SK-N-MC (cell line): ENCODE measurements around the gene C2CD4B.

ENCODE experiments used
- DNase-seq: peaks from one replicate; pipeline ENCODE4 v3.0.0-alpha.2; 2011; ENCODE audit warnings: low read depth, low spot score
- H3K27ac ChIP-seq: fragments of 200-600 bp; sonication (generic); 2 replicates; pipeline ENCODE4 v1.5.1; 2016; ENCODE audit warnings: mixed run types
- H3K36me3 ChIP-seq: fragments of 200-600 bp; sonication (generic); 2 replicates; pipeline ENCODE4 v1.6.1; 2017; ENCODE audit warnings: antibody characterized with exemption, low read length, mixed read lengths; ENCODE audit not compliant: insufficient read depth
- H3K4me3 ChIP-seq: fragments of 200-600 bp; sonication (generic); 2 replicates; pipeline ENCODE4 v1.5.1; 2016
- H3K9ac ChIP-seq: fragments of 200-600 bp; sonication (generic); 2 replicates; pipeline ENCODE4 v1.8.0; 2017; ENCODE audit warnings: mixed run types, mixed read lengths; ENCODE audit not compliant: insufficient read length
- H3K9me3 ChIP-seq: fragments of 200-600 bp; sonication (generic); 2 replicates; pipeline ENCODE4 v1.6.1; 2017; ENCODE audit warnings: low read depth, mild to moderate bottlenecking, antibody characterized with exemption, low read length, moderate library complexity, mixed read lengths
- EZH2 ChIP-seq: fragments of 200-600 bp; sonication (generic); IDR thresholded peaks from one replicate; pipeline ENCODE4 v1.6.1; 2017; ENCODE audit warnings: antibody characterized with exemption
- FOXP2 ChIP-seq: optimal IDR thresholded peaks from 2 replicates; pipeline ENCODE3; 2011; ENCODE audit warnings: mild to moderate bottlenecking, moderate library complexity; ENCODE audit not compliant: insufficient read depth; ENCODE audit errors: extremely low read length, control extremely low read depth
- POLR2AphosphoS5 ChIP-seq: IDR thresholded peaks from 2 replicates; pipeline ENCODE4 v1.6.1; 2012; ENCODE audit warnings: mild to moderate bottlenecking, low read depth, low read length, borderline replicate concordance

C2CD4B gene

DNA sequence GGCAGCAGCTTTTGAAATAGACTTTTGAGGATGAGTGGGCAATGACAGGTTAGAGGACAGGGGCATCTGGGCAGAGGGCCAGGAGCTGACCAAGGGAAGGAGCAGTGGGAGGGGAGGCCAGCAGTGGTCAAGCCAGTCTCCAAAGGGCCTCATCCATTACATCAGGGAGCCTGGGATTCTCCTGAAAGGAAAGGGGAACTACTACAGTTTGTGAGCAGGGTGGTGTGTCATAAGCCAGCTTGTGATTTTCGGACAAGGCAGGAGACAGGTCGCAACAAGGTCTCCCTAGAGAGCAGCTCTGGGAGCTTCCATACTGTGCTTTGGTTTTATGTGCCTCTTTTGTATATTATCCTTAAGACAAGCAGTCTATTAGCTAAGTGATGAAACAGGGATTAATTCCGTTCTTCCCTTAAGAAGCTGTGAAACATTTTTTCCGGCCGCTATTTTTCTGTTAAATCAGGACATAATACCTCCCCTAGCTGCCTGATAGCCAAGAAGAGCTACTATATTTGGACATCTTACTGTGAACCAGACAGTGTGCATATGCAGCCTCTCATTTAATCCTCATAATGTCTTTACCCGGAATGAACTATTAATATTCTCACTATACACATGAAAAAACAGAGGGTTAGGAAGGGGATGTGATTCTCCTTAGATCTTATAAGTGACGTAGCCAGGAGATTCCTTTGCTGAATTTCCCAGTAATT lies 46.4 kb downstream of the C2CD4B start:
- DNase-seq, result no peak
- no peak overlapping the region; the same call in 1 of the 2 replicates for H3K27ac ChIP-seq
- TF ChIP-seq FOXP2 (no peak), EZH2 (no peak), POLR2AphosphoS5 (no peak)
- H3K9ac ChIP-seq, result no peak overlapping the region
- no peak overlapping the region for H3K4me3 ChIP-seq
- no peaks in the 10 kb centered on the region for H3K36me3 ChIP-seq
- H3K9me3 ChIP-seq, result no peaks in the 10 kb centered on the region

DNA sequence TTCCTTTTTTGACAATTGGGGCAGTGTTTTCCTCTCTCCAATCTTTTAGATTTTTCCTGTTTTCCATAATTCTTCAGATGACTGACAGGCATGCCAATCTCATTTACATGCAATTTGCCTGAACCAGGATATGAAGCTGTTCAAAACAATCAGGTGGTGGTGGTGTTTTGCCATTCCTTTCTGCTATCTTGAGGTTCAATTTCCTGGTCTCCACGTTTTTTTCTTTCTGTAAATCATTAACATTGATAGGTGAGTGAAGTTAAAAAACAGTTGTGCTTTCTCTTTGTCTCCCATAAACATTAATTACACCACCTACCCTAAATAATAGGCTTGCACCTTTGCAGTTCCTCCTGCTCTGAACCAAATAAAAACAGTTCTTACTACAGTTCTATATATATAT lies 49.2 kb downstream of the C2CD4B start:
- no peak overlapping the region for H3K27ac ChIP-seq
- DNase-seq, result no peak
- no peaks in the 10 kb centered on the region for H3K9me3 ChIP-seq
- H3K4me3 ChIP-seq, result no peak overlapping the region
- no peak overlapping the region for H3K9ac ChIP-seq
- no peak for TF ChIP-seq FOXP2
- no peak for TF ChIP-seq EZH2
- no peak for TF ChIP-seq POLR2AphosphoS5
- no peaks in the 10 kb centered on the region for H3K36me3 ChIP-seq
